Measurements from ENCODE around the gene EFNA5. TPM values are rescaled to one million over a fixed set of nuclear protein-coding genes. Genes with fewer than 3 reads are reported as not detected.

EFNA5 gene
- total and polyA plus RNA-seq, 10 of the 15 experiments (the other 5 are each of a cell fraction or from before 2014, with no cell fraction given): 0.19 to 12.6 (median 3.9) TPM

- ATAC-seq (no peak), FAIRE-seq (no peak), DNase-seq (ENCODE audit: low read depth, low spot score) (no peak)
- no peak for TF ChIP-seq SRF (IDR thresholded peaks at IDR 0.05; ENCODE audit: low read depth in 2 of 2, low read length in 2 of 2)
- TF ChIP-seq TAF1 (IDR thresholded peaks at IDR 0.05; ENCODE audit: borderline replicate concordance, low read depth, low read length): no peak
- no peak for TF ChIP-seq EP300 (IDR thresholded peaks at IDR 0.05; ENCODE audit: borderline replicate concordance in 1 of 2, control insufficient read depth in 1 of 2, low read depth in 2 of 2, low read length in 2 of 2)
- TF ChIP-seq TCF3 (IDR thresholded peaks at IDR 0.05; ENCODE audit: borderline replicate concordance, insufficient read depth, low read depth, low read length): no peak
- no peak for TF ChIP-seq NBN (IDR thresholded peaks at IDR 0.05)
- no peak for TF ChIP-seq SKIL (IDR thresholded peaks at IDR 0.05; ENCODE audit: low read depth, poor library complexity, severe bottlenecking)
- no peak for TF ChIP-seq EED (IDR thresholded peaks at IDR 0.05; ENCODE audit: low read depth)
- no peak for TF ChIP-seq ZNF384 (IDR thresholded peaks at IDR 0.05; ENCODE audit: borderline replicate concordance, low read depth, low read length)
- no peak for TF ChIP-seq ZNF622 (IDR thresholded peaks at IDR 0.05)
- TF ChIP-seq ATF2 (IDR thresholded peaks at IDR 0.05; ENCODE audit: low read length): no peak
- TF ChIP-seq RBBP5 (conservative IDR thresholded peaks at IDR 0.05): no peak
- no peak for TF ChIP-seq ZNF274 (IDR thresholded peaks at IDR 0.05; ENCODE audit: insufficient read depth, insufficient read length)
- TF ChIP-seq CEBPB (IDR thresholded peaks at IDR 0.05; ENCODE audit: borderline replicate concordance in 1 of 2, low read depth in 2 of 2, low read length in 2 of 2): no peak
- no peaks in the 10 kb centered on the region; a peak in 1 of 4 replicates for H3K27me3 ChIP-seq (replicated peaks in 1 of 2; ENCODE audit: control insufficient read depth in 2 of 2, insufficient read depth in 2 of 2, low read length in 1 of 2)
- no peak overlapping the region for H3K27ac ChIP-seq (ENCODE audit: control insufficient read depth, insufficient read depth)
- H3K9me3 ChIP-seq (replicated peaks; ENCODE audit: control insufficient read depth, insufficient read depth, low read length): no peaks in the 10 kb centered on the region
- H3K79me2 ChIP-seq (ENCODE audit: control insufficient read depth, insufficient read depth, low read length): peaks cover 2% of the 10 kb centered on the region
- H3K36me3 ChIP-seq (ENCODE audit: control insufficient read depth in 2 of 2, insufficient read depth in 2 of 2, low read length in 1 of 2): no peaks in the 10 kb centered on the region
- H3K9ac ChIP-seq (ENCODE audit: control insufficient read depth, insufficient read depth, low read length): no peak overlapping the region
- intact Hi-C loops (cut with micrococcal nuclease; ENCODE audit: unreplicated experiment) (no loop called here), in situ Hi-C loops (cut with MboI) (no loop called here)
- ChIA-PET RAD21 (ENCODE audit: unreplicated experiment) (interaction anchor here (1.1 kb wide), 1 partner anchor 36 kb away, joined by 3 read pairs; no protein-coding TSS in a partner anchor), POLR2A (interaction anchor here (1.3 kb wide), 1 partner anchor 35 kb away, joined by 4 read pairs; no protein-coding TSS in a partner anchor), SMC1A (ENCODE audit: uncharacterized antibody, unreplicated experiment) (interaction anchor here (0.8 to 2.1 kb wide), 11 partner anchors 9 to 147 kb away, joined by 3 to 12 read pairs (median 5); no protein-coding TSS in a partner anchor), CTCF (interaction anchor here (0.6 to 2.1 kb wide), 6 partner anchors 9 to 60 kb away, joined by 3 to 8 read pairs (median 4); no protein-coding TSS in a partner anchor)
- H3K4me3 ChIP-seq: no peak overlapping the region
- BruUV-seq (replicated peaks): no TSS peak
- H2AFZ ChIP-seq (ENCODE audit: control insufficient read depth, low read depth, low read length): no peak overlapping the region
- H3K4me1 ChIP-seq (ENCODE audit: control insufficient read depth, insufficient read depth, low read length): no peaks in the 10 kb centered on the region
- 0% methylated on average over 2 of the region's 2 CpGs for WGBS (ENCODE audit: insufficient coverage, insufficient replicate concordance, low lambda C conversion rate, missing lambda C conversion rate)
- no peaks in the 10 kb centered on the region for H4K20me1 ChIP-seq (ENCODE audit: control insufficient read depth, insufficient read depth)
- no peak overlapping the region for H3K4me2 ChIP-seq (ENCODE audit: control insufficient read depth, insufficient read depth)
Measured at GRCh38 chr5:107425541-107426031, 245.2 kb downstream of the EFNA5 start.
